Fibroblast of gingiva (primary cell): ENCODE measurements around the gene TSTD1.
"Not testable (repeated sequence)": the region's sequence is repeated elsewhere in the genome, so short reads cannot be mapped to it uniquely, and the experiment has no call there.

Experiments
- DNase-seq: peaks from one replicate; pipeline ENCODE4 v3.0.0-alpha.2; 2011; ENCODE audit warnings: low read depth

TSTD1 gene

GRCh38 chr1:161009602-161010211 lies 29.1 kb downstream of the TSTD1 start:
- DNase-seq = no peak

- DNase-seq = no peak
Measured at GRCh38 chr1:161008869-161009510, 29.8 kb downstream of the TSTD1 start.

GRCh38 chr1:161007369-161007768 lies 31.4 kb downstream of the TSTD1 start:
- no peak for DNase-seq

- DNase-seq = no peak
Measured at GRCh38 chr1:161006563-161006962, 32.2 kb downstream of the TSTD1 start.

GRCh38 chr1:161001525-161001924 lies 37.2 kb downstream of the TSTD1 start:
- DNase-seq = no peak

- no peak for DNase-seq
Measured at GRCh38 chr1:161000736-161001480, 37.9 kb downstream of the TSTD1 start.

- DNase-seq = no peak
Measured at GRCh38 chr1:160999376-160999775, 39.4 kb downstream of the TSTD1 start.

GRCh38 chr1:160997323-160998038 lies 41.3 kb downstream of the TSTD1 start:
- DNase-seq = peak; percentile 42

- DNase-seq = no peak
Measured at GRCh38 chr1:160996178-160996577, 42.6 kb downstream of the TSTD1 start.

GRCh38 chr1:160993544-160994193 lies 45.1 kb downstream of the TSTD1 start:
- peak; percentile 78 for DNase-seq

- DNase-seq = not testable (repeated sequence)
Measured at GRCh38 chr1:160992036-160992435, 46.7 kb downstream of the TSTD1 start.
